ENCODE measurements around the gene TM9SF3. TPM values are rescaled to one million over a fixed set of nuclear protein-coding genes. Genes with fewer than 3 reads are reported as not detected.

The TM9SF3 gene
- total RNA-seq, 1 experiment from 2014 or later = 79.3 TPM

DNA sequence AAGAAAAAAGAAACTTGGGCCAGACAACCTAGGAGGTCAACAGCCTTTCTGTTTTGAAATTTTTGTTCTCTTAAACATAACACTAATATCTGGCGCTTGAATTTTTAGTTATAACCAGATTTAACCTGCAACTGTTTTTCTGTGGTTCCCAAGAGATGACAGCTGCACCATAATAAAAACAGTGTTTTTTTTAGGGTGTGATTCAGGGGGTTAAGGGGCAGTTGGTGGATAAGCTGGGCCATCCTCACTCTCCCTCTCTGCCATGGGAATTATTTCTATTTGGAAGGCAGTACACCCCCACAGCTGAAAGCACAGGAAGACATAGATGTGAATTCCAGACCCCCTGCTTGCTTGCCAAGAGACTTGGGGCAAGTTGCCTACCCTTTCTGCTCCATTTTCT lies 20.1 kb upstream of the TM9SF3 start:
- ChIA-PET CTCF (no interaction called here), POLR2A (no interaction called here), RAD21 (ENCODE audit: low non-redundant PET in 1 of 2, low total read pairs in 2 of 2, uncharacterized antibody in 2 of 2, unreplicated experiment in 2 of 2) (no interaction called here)
- no peaks in the 10 kb centered on the region for H4K20me1 ChIP-seq (ENCODE audit: insufficient read depth)
- H3K9me3 ChIP-seq (ENCODE audit: control insufficient read depth in 1 of 2, insufficient read depth in 1 of 2, low read depth in 1 of 2, low read length in 2 of 2) = no peaks in the 10 kb centered on the region
- no peak overlapping the region for H2AFZ ChIP-seq (ENCODE audit: low read depth, low read length, poor library complexity, severe bottlenecking)
- no peaks in the 10 kb centered on the region for H3K27me3 ChIP-seq (ENCODE audit: insufficient read depth, low read length)
- TF ChIP-seq ZFX (IDR thresholded peaks at IDR 0.05) = no peak
- TF ChIP-seq, protein P1, sequence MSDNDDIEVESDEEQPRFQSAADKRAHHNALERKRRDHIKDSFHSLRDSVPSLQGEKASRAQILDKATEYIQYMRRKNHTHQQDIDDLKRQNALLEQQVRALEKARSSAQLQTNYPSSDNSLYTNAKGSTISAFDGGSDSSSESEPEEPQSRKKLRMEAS (IDR thresholded peaks at IDR 0.05) = no peak
- no peak for TF ChIP-seq RAD21 (IDR thresholded peaks at IDR 0.05; ENCODE audit: low read depth)
- TF ChIP-seq CBX3 (IDR thresholded peaks at IDR 0.05; ENCODE audit: low read depth) = no peak
- TF ChIP-seq SIN3A (IDR thresholded peaks at IDR 0.05; ENCODE audit: low read depth) = no peak
- TF ChIP-seq SRF (IDR thresholded peaks at IDR 0.05; ENCODE audit: low read depth) = no peak
- no peak for TF ChIP-seq SP1 (IDR thresholded peaks at IDR 0.05; ENCODE audit: low read depth)
- TF ChIP-seq EGR1 (IDR thresholded peaks at IDR 0.05; ENCODE audit: low read depth) = no peak
- no peak for TF ChIP-seq YY1 (IDR thresholded peaks at IDR 0.05; ENCODE audit: extremely low read depth, insufficient replicate concordance, low read depth, low read length)
- TF ChIP-seq, protein P2, sequence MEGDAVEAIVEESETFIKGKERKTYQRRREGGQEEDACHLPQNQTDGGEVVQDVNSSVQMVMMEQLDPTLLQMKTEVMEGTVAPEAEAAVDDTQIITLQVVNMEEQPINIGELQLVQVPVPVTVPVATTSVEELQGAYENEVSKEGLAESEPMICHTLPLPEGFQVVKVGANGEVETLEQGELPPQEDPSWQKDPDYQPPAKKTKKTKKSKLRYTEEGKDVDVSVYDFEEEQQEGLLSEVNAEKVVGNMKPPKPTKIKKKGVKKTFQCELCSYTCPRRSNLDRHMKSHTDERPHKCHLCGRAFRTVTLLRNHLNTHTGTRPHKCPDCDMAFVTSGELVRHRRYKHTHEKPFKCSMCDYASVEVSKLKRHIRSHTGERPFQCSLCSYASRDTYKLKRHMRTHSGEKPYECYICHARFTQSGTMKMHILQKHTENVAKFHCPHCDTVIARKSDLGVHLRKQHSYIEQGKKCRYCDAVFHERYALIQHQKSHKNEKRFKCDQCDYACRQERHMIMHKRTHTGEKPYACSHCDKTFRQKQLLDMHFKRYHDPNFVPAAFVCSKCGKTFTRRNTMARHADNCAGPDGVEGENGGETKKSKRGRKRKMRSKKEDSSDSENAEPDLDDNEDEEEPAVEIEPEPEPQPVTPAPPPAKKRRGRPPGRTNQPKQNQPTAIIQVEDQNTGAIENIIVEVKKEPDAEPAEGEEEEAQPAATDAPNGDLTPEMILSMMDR (IDR thresholded peaks at IDR 0.05 in 2 of 3, conservative IDR thresholded peaks at IDR 0.05 in 1 of 3; ENCODE audit: borderline replicate concordance in 1 of 3, insufficient read depth in 1 of 3, low read depth in 2 of 3, low read length in 2 of 3) = no peak
- TF ChIP-seq, protein P3, sequence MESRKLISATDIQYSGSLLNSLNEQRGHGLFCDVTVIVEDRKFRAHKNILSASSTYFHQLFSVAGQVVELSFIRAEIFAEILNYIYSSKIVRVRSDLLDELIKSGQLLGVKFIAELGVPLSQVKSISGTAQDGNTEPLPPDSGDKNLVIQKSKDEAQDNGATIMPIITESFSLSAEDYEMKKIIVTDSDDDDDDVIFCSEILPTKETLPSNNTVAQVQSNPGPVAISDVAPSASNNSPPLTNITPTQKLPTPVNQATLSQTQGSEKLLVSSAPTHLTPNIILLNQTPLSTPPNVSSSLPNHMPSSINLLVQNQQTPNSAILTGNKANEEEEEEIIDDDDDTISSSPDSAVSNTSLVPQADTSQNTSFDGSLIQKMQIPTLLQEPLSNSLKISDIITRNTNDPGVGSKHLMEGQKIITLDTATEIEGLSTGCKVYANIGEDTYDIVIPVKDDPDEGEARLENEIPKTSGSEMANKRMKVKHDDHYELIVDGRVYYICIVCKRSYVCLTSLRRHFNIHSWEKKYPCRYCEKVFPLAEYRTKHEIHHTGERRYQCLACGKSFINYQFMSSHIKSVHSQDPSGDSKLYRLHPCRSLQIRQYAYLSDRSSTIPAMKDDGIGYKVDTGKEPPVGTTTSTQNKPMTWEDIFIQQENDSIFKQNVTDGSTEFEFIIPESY (IDR thresholded peaks at IDR 0.05; ENCODE audit: extremely low read depth, insufficient replicate concordance, low read length) = no peak
- no peak overlapping the region for H3K27ac ChIP-seq (ENCODE audit: low read depth, low read length)
- no peak for DNase-seq (ENCODE audit: low read depth, low spot score)
- no peak overlapping the region for H3K4me3 ChIP-seq (replicated peaks in 1 of 2; ENCODE audit: low read depth in 1 of 2, low read length in 2 of 2)
- intact Hi-C loops (cut with micrococcal nuclease) = no loop called here
- no peaks in the 10 kb centered on the region for H3K79me2 ChIP-seq (ENCODE audit: insufficient read depth, low read length)
- BruUV-seq (replicated peaks) = no TSS peak
- H3K4me2 ChIP-seq (ENCODE audit: low read length) = peak overlapping the region; percentile 69
- H3K36me3 ChIP-seq (ENCODE audit: control insufficient read depth in 1 of 2, insufficient read depth in 2 of 2, low read length in 2 of 2) = no peaks in the 10 kb centered on the region
- peaks cover 11 to 25% of the 10 kb centered on the region in 2 experiments for H3K4me1 ChIP-seq (ENCODE audit: control insufficient read depth in 1 of 2, insufficient read depth in 2 of 2, low read length in 2 of 2)
- H3K9me2 ChIP-seq (ENCODE audit: insufficient read depth) = no peaks in the 10 kb centered on the region; the same call in 1 of the 2 replicates
- no peak overlapping the region for H3K9ac ChIP-seq (ENCODE audit: low read length)
- no peak for ATAC-seq

Measured in HCT116 (cell line).